Immature natural killer cell (primary cell): ENCODE data around the gene KDM4C. TPM values are rescaled to one million over a fixed set of nuclear protein-coding genes. Genes with fewer than 3 reads are reported as not detected.

Experiments
- DNase-seq, 3 donors: peaks; one replicate each; pipeline ENCODE4 v3.0.0; 2022; ENCODE audit warnings: mixed read lengths in 1 of 3
- H3K27ac Mint-ChIP-seq, 6 donors: one replicate each; pipeline ENCODE4 v1.8.0; 2020; ENCODE audit warnings: mixed read lengths in 6 of 6, mild to moderate bottlenecking in 5 of 6, inconsistent platforms in 4 of 6, moderate library complexity in 3 of 6
- H3K27me3 Mint-ChIP-seq, 3 donors: one replicate each; pipeline ENCODE4 v1.8.0; 2020 to 2021; ENCODE audit warnings: low read depth in 3 of 3, mild to moderate bottlenecking in 3 of 3, mixed read lengths in 3 of 3, moderate library complexity in 3 of 3, inconsistent platforms in 1 of 3
- H3K36me3 Mint-ChIP-seq, 3 donors: one replicate each; pipeline ENCODE4 v1.8.0; 2020; ENCODE audit warnings: mixed read lengths in 3 of 3, inconsistent platforms in 2 of 3, mild to moderate bottlenecking in 2 of 3
- H3K4me1 Mint-ChIP-seq, 2 donors: one replicate each; pipeline ENCODE4 v1.8.0; 2020; ENCODE audit warnings: inconsistent platforms in 2 of 2, mild to moderate bottlenecking in 2 of 2, mixed read lengths in 2 of 2, moderate library complexity in 1 of 2
- H3K4me3 Mint-ChIP-seq, 5 donors: one replicate each; pipeline ENCODE4 v1.8.0; 2020; ENCODE audit warnings: mild to moderate bottlenecking in 5 of 5, mixed read lengths in 5 of 5, inconsistent platforms in 3 of 5, moderate library complexity in 3 of 5
- H3K9me3 Mint-ChIP-seq, 6 donors: one replicate each; pipeline ENCODE4 v1.8.0; 2020; ENCODE audit warnings: mild to moderate bottlenecking in 6 of 6, mixed read lengths in 6 of 6, inconsistent platforms in 4 of 6, moderate library complexity in 3 of 6
- polyA plus RNA-seq, 3 donors: library from polyadenylated mRNA; unstranded; fragments of 300-500 nt; fragmentation: Illumina TruSeq; gene quantifications; one replicate each; pipeline ENCODE4 v1.2.3, GENCODE V29; 2021

KDM4C gene
- polyA plus RNA-seq, 3 donors from 2014 or later, result 18.2 to 45.6 (median 29.9) TPM

DNA sequence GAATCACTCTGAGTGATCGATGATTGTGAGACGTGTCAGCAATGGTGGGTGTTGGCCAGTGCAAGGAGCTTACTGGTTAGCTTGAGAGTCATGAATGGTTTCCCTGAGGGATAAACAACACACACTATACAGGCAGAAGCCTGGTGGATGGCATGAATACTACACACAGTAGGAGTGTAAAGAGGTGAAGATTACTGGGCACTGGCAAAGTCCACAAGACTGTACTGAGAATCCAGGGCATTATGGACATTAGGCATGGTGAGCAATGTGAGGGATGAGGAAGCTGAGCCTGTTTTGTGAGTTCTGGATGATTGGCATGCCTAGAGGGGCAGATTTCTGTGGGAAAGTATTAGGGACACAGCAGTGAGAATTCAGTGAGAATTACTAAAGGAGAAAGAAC, 71.3 kb downstream of the KDM4C start:
- peaks cover under 1 to 17% (median 7%) of the 10 kb centered on the region in 3 donors for H3K36me3 Mint-ChIP-seq
- no peaks in the 10 kb centered on the region for H3K9me3 Mint-ChIP-seq
- no peak overlapping the region for H3K4me3 Mint-ChIP-seq
- peaks cover 9 to 22% of the 10 kb centered on the region in 2 donors for H3K4me1 Mint-ChIP-seq
- peak overlapping the region in 4 of 6 donors; percentile 2 to 50 (median 38) for H3K27ac Mint-ChIP-seq
- no peaks in the 10 kb centered on the region for H3K27me3 Mint-ChIP-seq
- DNase-seq, result no peak

DNA sequence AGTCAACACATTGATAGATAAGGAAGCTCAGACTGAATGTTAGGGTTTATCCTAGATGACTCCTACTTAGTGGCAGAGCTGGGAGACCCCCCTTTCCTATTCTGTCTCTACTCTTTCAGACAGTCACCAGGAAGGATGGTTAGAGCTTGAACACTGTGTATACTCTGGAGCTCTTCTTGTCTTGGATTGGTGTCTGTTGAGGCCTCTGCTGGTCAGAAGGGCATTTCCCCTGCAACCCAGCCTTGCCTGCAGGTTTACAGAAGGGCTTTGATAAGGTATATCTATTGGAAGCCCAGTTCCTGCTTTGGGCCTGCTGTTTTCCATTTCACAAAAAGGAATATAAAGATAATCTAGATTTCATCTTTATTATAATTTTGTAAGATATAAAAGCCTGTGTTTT, 71.8 kb downstream of the KDM4C start:
- Mint-ChIP-seq H3K27me3 (peaks cover 0 to 1% (median 0%) of the 10 kb centered on the region in 3 donors), H3K4me1 (peaks cover 8 to 22% of the 10 kb centered on the region in 2 donors), H3K36me3 (peaks cover 5 to 18% (median 7%) of the 10 kb centered on the region in 3 donors), H3K9me3 (no peaks in the 10 kb centered on the region), H3K27ac (peak overlapping the region in 1 of 6 donors; percentile 48), H3K4me3 (no peak overlapping the region)
- no peak for DNase-seq

DNA sequence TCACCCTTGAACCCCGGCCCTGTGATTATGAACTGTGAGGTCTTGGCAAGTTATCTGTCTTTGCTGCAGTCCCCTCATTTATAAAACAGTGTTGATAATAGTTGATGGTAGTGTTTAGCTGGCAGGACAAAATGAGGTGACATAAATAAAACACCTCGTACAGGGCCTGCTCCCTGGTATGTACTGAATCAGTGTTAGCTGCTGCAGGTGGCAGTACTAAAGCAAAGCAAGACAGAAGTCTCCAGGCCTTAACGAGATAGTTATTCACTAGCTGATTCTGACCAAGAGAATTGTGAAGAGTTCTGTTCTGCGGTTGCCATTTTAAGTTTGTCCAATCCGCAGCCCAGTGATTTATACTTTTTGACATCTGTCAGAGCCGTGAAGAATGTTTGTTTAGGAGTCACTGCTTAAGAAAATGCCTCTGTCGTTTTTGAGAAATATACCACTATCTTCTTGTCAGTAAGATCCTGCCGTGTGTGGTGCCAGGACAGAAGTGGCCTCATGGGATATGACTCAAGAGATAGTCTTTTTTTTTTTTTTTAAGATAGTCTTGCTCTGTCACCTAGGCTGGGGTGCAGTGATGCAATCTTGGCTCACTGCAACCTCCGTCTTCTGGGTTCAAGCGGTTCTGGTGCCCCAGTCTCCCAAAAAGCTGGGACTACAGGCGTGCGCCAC, 75.9 kb downstream of the KDM4C start:
- Mint-ChIP-seq H3K4me1 (peaks cover 5 to 22% of the 10 kb centered on the region in 2 donors), H3K36me3 (peaks cover 15 to 38% (median 30%) of the 10 kb centered on the region in 3 donors), H3K4me3 (no peak overlapping the region), H3K27me3 (peaks cover 0 to 1% (median 0%) of the 10 kb centered on the region in 3 donors), H3K27ac (peak overlapping the region in 2 of 6 donors; percentile 2 to 20), H3K9me3 (no peaks in the 10 kb centered on the region)
- DNase-seq, result no peak

DNA sequence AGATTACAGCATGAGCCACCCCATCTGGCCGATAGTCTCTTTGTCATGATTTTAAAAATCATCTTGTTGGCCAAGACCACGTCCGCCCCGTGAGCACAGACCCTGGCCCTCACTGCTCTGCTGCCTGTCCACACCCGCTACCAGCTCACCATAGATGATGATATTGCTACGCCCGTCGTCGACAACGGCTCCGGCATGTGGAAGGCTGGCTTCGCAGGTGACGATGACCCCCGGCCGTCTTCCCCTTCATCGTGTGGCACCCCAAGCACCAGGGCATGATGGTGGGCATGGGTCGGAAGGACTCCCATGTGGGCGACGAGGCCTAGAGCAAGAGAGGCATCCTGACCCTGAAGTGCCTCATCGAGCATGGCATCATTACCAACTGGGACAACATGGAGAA, 76.5 kb downstream of the KDM4C start:
- H3K9me3 Mint-ChIP-seq, result no peaks in the 10 kb centered on the region
- H3K36me3 Mint-ChIP-seq, result peaks cover 15 to 38% (median 30%) of the 10 kb centered on the region in 3 donors
- no peak overlapping the region for H3K27ac Mint-ChIP-seq

DNA sequence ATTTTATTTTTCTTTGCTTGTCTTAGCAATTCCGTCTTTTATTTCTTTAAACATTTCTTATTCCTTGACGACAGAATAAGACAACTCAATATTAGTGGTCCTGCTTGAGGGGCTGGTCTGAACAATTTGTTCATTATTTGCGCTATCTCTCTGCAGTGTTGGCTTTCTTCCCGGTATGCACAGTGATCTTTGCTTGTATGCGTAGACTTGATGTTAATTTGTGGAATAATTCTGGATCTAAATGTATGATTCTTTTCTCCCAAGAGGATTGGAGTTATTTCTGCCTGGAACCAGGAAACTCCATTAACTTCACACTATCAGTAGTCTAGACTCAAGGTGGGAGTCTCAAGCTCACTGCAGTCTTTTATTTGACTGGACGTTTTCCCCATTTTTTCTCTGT, 80.4 kb downstream of the KDM4C start:
- Mint-ChIP-seq H3K9me3 (no peaks in the 10 kb centered on the region), H3K4me3 (no peak overlapping the region), H3K27me3 (peaks cover 0 to 1% (median 0%) of the 10 kb centered on the region in 3 donors), H3K36me3 (peaks cover 15 to 24% (median 24%) of the 10 kb centered on the region in 3 donors), H3K27ac (peak overlapping the region in 1 of 6 donors; percentile 65), H3K4me1 (peaks cover 11 to 37% of the 10 kb centered on the region in 2 donors)
- no peak for DNase-seq

More for the DNA sequence above, 76.5 kb downstream of the KDM4C start:
- peaks cover 5 to 22% of the 10 kb centered on the region in 2 donors for H3K4me1 Mint-ChIP-seq
- H3K27me3 Mint-ChIP-seq, result peaks cover 0 to 1% (median 0%) of the 10 kb centered on the region in 3 donors
- no peak for DNase-seq
- H3K4me3 Mint-ChIP-seq, result no peak overlapping the region

DNA sequence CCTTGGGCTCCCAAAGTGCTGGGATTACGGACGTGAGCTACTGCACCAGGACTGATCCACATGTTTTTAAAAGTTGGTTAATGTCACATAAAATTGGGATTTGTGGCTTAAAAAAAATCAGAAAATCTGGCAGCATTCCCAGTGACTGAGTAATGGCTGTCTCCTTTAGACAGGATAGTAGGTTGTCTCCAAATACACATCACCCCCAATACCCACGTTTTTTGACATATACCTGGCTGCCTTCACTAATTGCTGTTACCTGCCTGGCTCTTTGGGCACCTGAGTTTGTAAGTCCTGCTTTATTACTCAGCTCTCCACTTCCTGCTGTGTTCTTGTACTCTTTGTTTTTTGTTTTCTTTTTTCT, 84.8 kb downstream of the KDM4C start:
- no peak for DNase-seq
- Mint-ChIP-seq H3K36me3 (peaks cover under 1 to 7% (median 2%) of the 10 kb centered on the region in 3 donors), H3K27me3 (no peaks in the 10 kb centered on the region), H3K4me3 (no peak overlapping the region), H3K9me3 (no peaks in the 10 kb centered on the region), H3K27ac (no peak overlapping the region), H3K4me1 (peaks cover 14 to 54% of the 10 kb centered on the region in 2 donors)

DNA sequence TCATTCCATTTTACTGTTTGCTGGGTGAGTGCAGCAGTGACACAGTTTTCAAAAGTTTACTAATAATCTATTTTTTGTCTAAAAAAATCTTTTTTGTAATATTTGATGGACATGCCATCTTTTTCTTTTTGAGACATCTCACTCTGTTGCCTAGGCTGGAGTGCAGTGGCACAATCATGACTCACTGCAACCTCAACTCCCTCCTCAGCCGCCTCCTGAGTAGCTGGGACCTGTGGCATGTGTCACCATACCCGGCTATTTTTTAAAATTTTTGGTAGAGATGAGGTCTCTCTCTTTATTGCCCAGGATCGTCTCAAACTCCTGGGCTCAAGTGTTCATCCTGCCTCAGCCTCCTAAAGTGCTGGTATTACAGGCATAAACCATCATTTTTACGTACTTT, 86.0 kb downstream of the KDM4C start:
- H3K4me1 Mint-ChIP-seq, result peaks cover 14 to 53% of the 10 kb centered on the region in 2 donors
- no peak overlapping the region for H3K4me3 Mint-ChIP-seq
- H3K27me3 Mint-ChIP-seq, result no peaks in the 10 kb centered on the region
- peaks cover 0 to 3% (median 0%) of the 10 kb centered on the region in 3 donors for H3K36me3 Mint-ChIP-seq
- DNase-seq, result no peak
- no peaks in the 10 kb centered on the region for H3K9me3 Mint-ChIP-seq
- no peak overlapping the region for H3K27ac Mint-ChIP-seq

DNA sequence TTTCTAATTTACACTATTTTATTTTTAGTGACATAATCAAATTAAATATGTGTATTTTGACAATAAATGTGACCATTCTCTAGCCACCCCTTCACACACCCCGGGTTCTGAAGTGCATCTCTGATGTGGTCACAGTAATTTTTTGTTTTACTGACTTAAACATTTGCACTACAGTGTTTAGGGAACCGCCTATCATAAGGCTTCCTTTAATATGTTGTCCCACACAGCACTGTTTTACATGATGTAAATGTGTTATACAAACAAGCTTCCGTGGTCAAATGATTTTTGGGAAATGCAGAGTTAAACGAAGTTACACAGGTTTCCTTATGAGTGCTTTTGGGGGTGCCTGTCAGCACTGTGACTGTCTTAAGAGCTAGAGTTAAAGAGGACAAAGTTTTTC, 86.5 kb downstream of the KDM4C start:
- H3K27ac Mint-ChIP-seq, result no peak overlapping the region
- peaks cover 14 to 53% of the 10 kb centered on the region in 2 donors for H3K4me1 Mint-ChIP-seq
- no peak for DNase-seq
- H3K9me3 Mint-ChIP-seq, result no peaks in the 10 kb centered on the region
- H3K4me3 Mint-ChIP-seq, result no peak overlapping the region
- peaks cover 0 to 3% (median under 1%) of the 10 kb centered on the region in 3 donors for H3K36me3 Mint-ChIP-seq
- no peaks in the 10 kb centered on the region for H3K27me3 Mint-ChIP-seq

DNA sequence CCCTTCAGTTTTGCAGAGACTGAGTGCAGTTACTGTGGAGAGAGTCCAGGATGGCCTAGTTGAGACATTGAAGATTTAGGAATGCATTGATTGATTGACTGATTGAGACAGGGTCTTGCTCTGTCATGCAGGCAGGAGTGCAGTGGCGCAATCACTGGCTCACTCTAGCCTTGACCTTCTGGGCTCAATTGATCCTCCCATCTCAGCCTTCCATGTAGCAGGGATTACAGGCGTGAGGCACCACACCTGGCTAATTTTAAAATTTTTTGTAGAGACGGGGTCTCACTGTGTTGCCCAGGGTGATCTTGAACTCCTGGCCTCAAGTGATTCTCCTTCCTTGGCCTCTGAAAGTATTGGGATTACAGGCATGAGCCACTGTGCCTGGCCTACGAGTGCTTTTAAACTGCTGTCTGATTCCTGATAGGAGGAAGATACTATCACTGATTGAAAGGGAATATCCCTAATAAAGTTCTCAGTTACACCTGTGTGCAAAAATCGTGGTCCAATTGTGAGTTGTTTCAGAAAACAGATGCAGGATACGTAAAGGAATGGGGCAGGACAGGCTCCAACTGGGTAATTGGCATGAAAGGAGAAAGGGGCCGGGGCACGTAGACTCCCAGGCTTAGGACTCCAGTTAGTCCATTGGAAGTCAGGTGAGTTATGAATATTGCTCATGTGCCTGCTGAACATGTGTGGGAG, 87.5 kb downstream of the KDM4C start:
- Mint-ChIP-seq H3K36me3 (peaks cover 0 to 8% (median 3%) of the 10 kb centered on the region in 3 donors), H3K9me3 (no peaks in the 10 kb centered on the region), H3K27ac (no peak overlapping the region), H3K27me3 (no peaks in the 10 kb centered on the region), H3K4me1 (peaks cover 16 to 53% of the 10 kb centered on the region in 2 donors), H3K4me3 (no peak overlapping the region)
- no peak for DNase-seq

DNA sequence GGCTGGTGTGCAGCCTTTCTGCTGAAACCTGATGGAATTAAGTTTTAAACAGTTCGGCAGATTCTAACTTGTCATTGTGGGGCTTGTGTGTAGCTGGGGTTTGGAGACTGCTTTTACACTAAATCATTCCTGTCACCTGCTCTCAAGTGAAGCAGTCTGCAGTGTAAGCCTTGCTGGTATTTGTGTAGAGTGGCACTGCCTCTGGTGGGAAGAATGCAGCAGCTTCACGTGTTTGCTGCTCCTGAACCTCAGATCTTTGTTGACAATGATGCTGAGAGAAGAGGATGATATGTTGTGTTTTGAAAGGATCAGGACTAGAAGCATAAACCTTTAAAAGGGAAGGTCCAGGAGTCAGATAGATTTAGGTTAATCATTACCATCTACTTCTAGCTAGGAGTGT, 88.1 kb downstream of the KDM4C start:
- Mint-ChIP-seq H3K9me3 (no peaks in the 10 kb centered on the region), H3K36me3 (peaks cover 0 to 8% (median 3%) of the 10 kb centered on the region in 3 donors), H3K4me1 (peaks cover 14 to 49% of the 10 kb centered on the region in 2 donors), H3K4me3 (no peak overlapping the region), H3K27me3 (no peaks in the 10 kb centered on the region), H3K27ac (peak overlapping the region in 2 of 6 donors; percentile 2 to 42)
- no peak for DNase-seq

DNA sequence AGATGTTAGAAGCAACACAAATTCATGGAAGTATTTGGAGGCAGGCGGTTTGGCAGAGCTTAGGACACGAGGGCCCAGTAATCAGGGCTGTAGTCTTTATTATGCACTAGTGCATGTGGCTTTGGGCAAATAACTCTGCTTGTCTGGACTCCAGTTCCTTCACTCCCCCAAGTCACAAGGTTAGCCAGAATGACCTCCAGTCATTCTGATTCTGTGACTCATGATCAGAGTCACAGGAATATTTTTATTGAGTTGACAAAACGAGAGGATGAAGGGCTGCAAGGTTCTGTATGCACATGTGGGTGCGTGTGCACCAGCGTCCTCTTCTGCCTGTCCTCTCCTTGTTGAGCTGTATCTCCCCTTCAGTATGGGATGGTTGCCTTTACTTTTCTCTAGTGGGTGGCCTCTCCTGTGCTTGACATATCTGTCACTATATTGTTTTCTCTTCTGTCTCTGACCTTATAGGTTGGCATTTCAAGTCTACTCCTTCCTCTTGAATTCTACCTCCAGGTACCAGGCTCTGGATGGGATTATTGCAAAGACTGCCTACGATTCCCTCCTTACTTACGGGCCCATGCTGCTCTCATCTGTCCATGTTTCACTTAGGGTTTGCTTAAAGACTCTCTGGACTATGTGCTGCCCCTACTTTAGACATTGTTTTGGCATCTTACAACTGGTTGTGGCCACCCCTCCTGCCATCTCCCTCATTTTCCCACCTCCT, 94.6 kb downstream of the KDM4C start:
- Mint-ChIP-seq H3K9me3 (no peaks in the 10 kb centered on the region), H3K27me3 (peaks cover 0 to 2% (median 2%) of the 10 kb centered on the region in 3 donors), H3K36me3 (peaks cover 0 to 25% (median 7%) of the 10 kb centered on the region in 3 donors), H3K4me3 (no peak overlapping the region), H3K27ac (peak overlapping the region in 4 of 6 donors; percentile 6 to 50 (median 28)), H3K4me1 (peaks cover 6 to 22% of the 10 kb centered on the region in 2 donors)
- DNase-seq, result no peak

DNA sequence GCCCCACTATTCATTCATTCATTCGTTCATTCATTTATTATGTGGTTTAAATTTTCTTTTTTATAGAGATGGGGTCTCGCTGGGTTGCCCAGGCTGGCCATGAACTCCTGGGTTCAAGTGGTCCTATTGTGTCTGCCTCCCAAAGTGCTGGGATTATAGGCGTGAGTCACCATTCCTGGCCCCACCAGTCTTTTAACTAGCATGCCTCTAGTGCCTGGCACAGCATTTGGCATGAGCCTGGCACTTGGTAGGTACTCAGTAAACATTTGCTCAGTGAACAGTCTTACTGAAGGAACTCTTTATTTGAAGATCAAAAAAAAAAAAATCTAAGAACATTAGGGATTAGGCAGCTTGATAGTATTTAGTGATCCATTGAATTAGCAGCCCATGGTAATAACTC, 98.1 kb downstream of the KDM4C start:
- DNase-seq, result no peak
- H3K4me3 Mint-ChIP-seq, result no peak overlapping the region
- H3K36me3 Mint-ChIP-seq, result peaks cover 0 to 22% (median 7%) of the 10 kb centered on the region in 3 donors
- peaks cover 0 to 2% (median 2%) of the 10 kb centered on the region in 3 donors for H3K27me3 Mint-ChIP-seq
- H3K27ac Mint-ChIP-seq, result peak overlapping the region in 1 of 6 donors; percentile 60
- peaks cover 11 to 41% of the 10 kb centered on the region in 2 donors for H3K4me1 Mint-ChIP-seq
- H3K9me3 Mint-ChIP-seq, result no peaks in the 10 kb centered on the region

DNA sequence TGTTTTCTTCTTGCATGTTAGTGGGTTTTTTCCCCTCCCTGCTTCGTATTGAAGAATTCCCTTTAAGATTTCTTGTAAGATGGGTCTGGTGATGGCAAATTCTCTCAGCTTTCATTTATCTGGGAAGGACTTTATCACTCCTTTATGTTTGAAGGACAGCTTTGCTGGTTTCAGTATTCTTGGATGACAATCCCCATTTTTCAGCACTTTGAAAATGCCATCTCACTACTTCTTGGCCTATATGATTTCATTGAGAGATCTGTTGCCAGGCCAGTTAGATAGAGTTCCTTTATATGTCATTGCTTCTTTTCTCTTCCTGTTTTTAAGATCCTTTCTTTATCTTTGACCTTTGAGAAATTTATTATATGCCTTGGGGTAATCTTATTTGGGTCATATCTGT, 106.3 kb downstream of the KDM4C start:
- H3K27me3 Mint-ChIP-seq, result peaks cover 0 to 2% (median 0%) of the 10 kb centered on the region in 3 donors
- peaks cover 7 to 23% (median 14%) of the 10 kb centered on the region in 6 donors for H3K9me3 Mint-ChIP-seq
- no peak overlapping the region for H3K27ac Mint-ChIP-seq
- H3K36me3 Mint-ChIP-seq, result peaks cover 23 to 32% (median 27%) of the 10 kb centered on the region in 3 donors
- no peak for DNase-seq
- peaks cover 22 to 43% of the 10 kb centered on the region in 2 donors for H3K4me1 Mint-ChIP-seq
- no peak overlapping the region for H3K4me3 Mint-ChIP-seq
